GM23248 (cell line): Measurements from ENCODE around the gene ARL14EP. TPM values are rescaled to one million over a fixed set of nuclear protein-coding genes. Genes with fewer than 3 reads are reported as not detected.

Source experiments
- DNase-seq: peaks from one replicate; pipeline ENCODE4 v3.0.0-alpha.2; 2015
- H2AFZ ChIP-seq: fragments of 200-600 bp; sonication (generic); 2 replicates; pipeline ENCODE4 v1.6.1; 2016; ENCODE audit warnings: antibody characterized with exemption
- H3F3A ChIP-seq: fragments of 200-600 bp; sonication (generic); 2 replicates; pipeline ENCODE4 v1.6.1; 2016; ENCODE audit warnings: mild to moderate bottlenecking, antibody characterized with exemption, mixed run types; ENCODE audit not compliant: insufficient read depth
- H3K27ac ChIP-seq: fragments of 200-600 bp; sonication (generic); 2 replicates; pipeline ENCODE4 v1.5.1; 2016; ENCODE audit warnings: mild to moderate bottlenecking
- H3K27me3 ChIP-seq: fragments of 200-600 bp; sonication (generic); replicated peaks from 2 replicates; pipeline ENCODE4 v1.6.1; 2016; ENCODE audit warnings: mild to moderate bottlenecking; ENCODE audit not compliant: insufficient read depth
- H3K36me3 ChIP-seq: fragments of 200-600 bp; sonication (generic); 2 replicates; pipeline ENCODE4 v1.6.1; 2016; ENCODE audit warnings: low read depth, mild to moderate bottlenecking
- H3K4me1 ChIP-seq: fragments of 200-600 bp; sonication (generic); 2 replicates; pipeline ENCODE4 v1.6.1; 2016; ENCODE audit warnings: mild to moderate bottlenecking; ENCODE audit not compliant: insufficient read depth
- H3K4me2 ChIP-seq: fragments of 200-600 bp; sonication (generic); one replicate; pipeline ENCODE4 v1.6.1; 2016; ENCODE audit warnings: mild to moderate bottlenecking; ENCODE audit not compliant: unreplicated experiment
- H3K4me3 ChIP-seq: fragments of 200-600 bp; sonication (generic); 2 replicates; pipeline ENCODE4 v1.5.1; 2016; ENCODE audit warnings: mild to moderate bottlenecking
- H3K79me2 ChIP-seq: fragments of 200-600 bp; sonication (generic); 2 replicates; pipeline ENCODE4 v1.6.1; 2016; ENCODE audit warnings: mild to moderate bottlenecking; ENCODE audit not compliant: insufficient read depth
- H3K9ac ChIP-seq: fragments of 200-600 bp; sonication (generic); 2 replicates; pipeline ENCODE4 v1.6.1; 2016; ENCODE audit warnings: mild to moderate bottlenecking
- H3K9me2 ChIP-seq: fragments of 200-600 bp; sonication (generic); 2 replicates; pipeline ENCODE4 v1.6.1; 2016; ENCODE audit warnings: mixed run types, mild to moderate bottlenecking, moderate library complexity; ENCODE audit not compliant: insufficient read depth
- H3K9me3 ChIP-seq: fragments of 200-600 bp; sonication (generic); one replicate; pipeline ENCODE4 v1.6.1; 2017; ENCODE audit warnings: low read depth
- H4K20me1 ChIP-seq: fragments of 200-600 bp; sonication (generic); 2 replicates; pipeline ENCODE4 v1.6.0; 2016; ENCODE audit not compliant: insufficient read depth
- EZH2 ChIP-seq: fragments of 200-600 bp; sonication (generic); IDR thresholded peaks from 2 replicates; pipeline ENCODE4 v1.6.1; 2018; ENCODE audit warnings: antibody characterized with exemption, mild to moderate bottlenecking; ENCODE audit not compliant: insufficient read depth, poor library complexity, severe bottlenecking
- EZH2phosphoT487 ChIP-seq: fragments of 200-600 bp; sonication (generic); IDR thresholded peaks from 2 replicates; pipeline ENCODE4 v1.6.1; 2018; ENCODE audit warnings: antibody characterized with exemption, moderate library complexity, mild to moderate bottlenecking, low read depth; ENCODE audit not compliant: insufficient read depth
- WGBS, 2 experiments: methylation state at CpG; one replicate each; pipeline ENCODE4 v1.1.6; 2015 to 2017; ENCODE audit warnings: low lambda C conversion rate in 2 of 2, low coverage in 1 of 2; ENCODE audit errors: missing lambda C conversion rate in 2 of 2; 5-methylcytosine and 5-hydroxymethylcytosine counted together
- in situ Hi-C: fragments of 300-500 bp; cut with MboI; formaldehyde crosslinking; loops from 2 replicates; pipeline ENCODE4 v1.15.0; 2020
- polyA plus RNA-seq: library from polyadenylated mRNA; unstranded; fragments of >200 nt; fragmentation: Nextera tagmentation; extraction: Ambion mirVana; gene quantifications from 2 replicates; pipeline ENCODE4 v1.2.1, GENCODE V29; 2016
- total RNA-seq: library from RNA; depleted of rRNA; stranded (reverse); fragments of >200 nt; shearing (Covaris generic); gene quantifications from 2 replicates; pipeline ENCODE4 v1.2.3, GENCODE V29; 2014

ARL14EP gene
- total and polyA plus RNA-seq, 2 experiments from 2014 or later: 30.2 to 34.4 TPM

DNA sequence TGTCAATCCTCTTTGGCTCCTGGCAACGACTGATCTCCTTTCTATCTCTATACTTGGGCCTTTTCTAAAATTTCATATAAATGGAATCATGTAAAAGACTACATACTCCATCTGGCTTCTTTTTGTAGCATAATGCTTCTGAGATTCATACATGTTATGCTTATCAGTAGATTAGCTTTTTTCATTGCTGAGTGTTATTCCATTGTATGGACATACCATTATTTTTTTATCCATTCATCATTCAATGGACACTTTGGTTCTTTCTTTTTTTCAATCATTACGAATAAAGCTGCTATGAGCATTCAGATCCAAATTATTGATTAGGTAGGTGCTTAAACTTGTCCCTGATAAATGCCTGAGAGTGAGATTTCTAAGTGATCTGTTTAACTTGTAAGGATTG, 11.7 kb upstream of the ARL14EP start:
- no peaks in the 10 kb centered on the region for H3K9me3 ChIP-seq
- no peaks in the 10 kb centered on the region for H3K27me3 ChIP-seq
- H3K36me3 ChIP-seq: no peaks in the 10 kb centered on the region
- no peak overlapping the region for H3K27ac ChIP-seq
- WGBS, 2 experiments: 12 to 13% methylated on average over 2 of the region's 2 CpGs
- H3K9ac ChIP-seq: no peak overlapping the region
- DNase-seq: no peak
- no peak overlapping the region for H3K4me2 ChIP-seq
- H3K4me1 ChIP-seq: no peaks in the 10 kb centered on the region
- TF ChIP-seq EZH2phosphoT487 (no peak), EZH2 (no peak)
- H3K9me2 ChIP-seq: no peaks in the 10 kb centered on the region
- H3K79me2 ChIP-seq: no peaks in the 10 kb centered on the region
- no peaks in the 10 kb centered on the region for H4K20me1 ChIP-seq
- H3K4me3 ChIP-seq: no peak overlapping the region
- in situ Hi-C loops: loop anchor here (25.0 kb wide), 1 partner anchor 874 kb away; no protein-coding TSS in a partner anchor
- H3F3A ChIP-seq: no peaks in the 10 kb centered on the region
- H2AFZ ChIP-seq: no peak overlapping the region

GRCh38 chr11:30312243-30312642, 10.7 kb upstream of the ARL14EP start:
- H3K36me3 ChIP-seq: no peaks in the 10 kb centered on the region
- no peak overlapping the region for H3K4me3 ChIP-seq
- no peak for TF ChIP-seq EZH2phosphoT487
- no peak for TF ChIP-seq EZH2
- H3F3A ChIP-seq: no peaks in the 10 kb centered on the region
- no peaks in the 10 kb centered on the region for H3K9me2 ChIP-seq
- H3K9ac ChIP-seq: no peak overlapping the region
- in situ Hi-C loops: loop anchor here (25.0 kb wide), 1 partner anchor 875 kb away; no protein-coding TSS in a partner anchor
- no peaks in the 10 kb centered on the region for H4K20me1 ChIP-seq
- no peaks in the 10 kb centered on the region for H3K9me3 ChIP-seq
- H3K4me1 ChIP-seq: no peaks in the 10 kb centered on the region
- no peaks in the 10 kb centered on the region for H3K79me2 ChIP-seq
- H3K4me2 ChIP-seq: no peak overlapping the region
- H3K27me3 ChIP-seq: peaks cover 1% of the 10 kb centered on the region; the same call in 1 of the 2 replicates
- DNase-seq: no peak
- 71 to 86% methylated on average over 1 of the region's 1 CpG for WGBS, 2 experiments
- H3K27ac ChIP-seq: no peak overlapping the region
- no peak overlapping the region for H2AFZ ChIP-seq

- Histone ChIP-seq H3K9ac (no peak overlapping the region), H3K36me3 (no peaks in the 10 kb centered on the region), H3K4me1 (no peaks in the 10 kb centered on the region), H3K79me2 (no peaks in the 10 kb centered on the region), H3K9me2 (no peaks in the 10 kb centered on the region), H2AFZ (no peak overlapping the region), H4K20me1 (no peaks in the 10 kb centered on the region), H3K4me2 (no peak overlapping the region), H3K27me3 (peaks cover 6% of the 10 kb centered on the region; the same call in 1 of the 2 replicates), H3K9me3 (no peaks in the 10 kb centered on the region), H3K27ac (no peak overlapping the region), H3F3A (no peaks in the 10 kb centered on the region), H3K4me3 (no peak overlapping the region)
- TF ChIP-seq EZH2: no peak
- no peak for TF ChIP-seq EZH2phosphoT487
- DNase-seq: peak; percentile 7
- in situ Hi-C loops: loop anchor here (25.0 kb wide), 1 partner anchor 876 kb away; no protein-coding TSS in a partner anchor
- WGBS, 2 experiments: 45 to 48% methylated on average over 2 of the region's 2 CpGs
Measured at GRCh38 chr11:30313580-30313979, 9.3 kb upstream of the ARL14EP start.

DNA sequence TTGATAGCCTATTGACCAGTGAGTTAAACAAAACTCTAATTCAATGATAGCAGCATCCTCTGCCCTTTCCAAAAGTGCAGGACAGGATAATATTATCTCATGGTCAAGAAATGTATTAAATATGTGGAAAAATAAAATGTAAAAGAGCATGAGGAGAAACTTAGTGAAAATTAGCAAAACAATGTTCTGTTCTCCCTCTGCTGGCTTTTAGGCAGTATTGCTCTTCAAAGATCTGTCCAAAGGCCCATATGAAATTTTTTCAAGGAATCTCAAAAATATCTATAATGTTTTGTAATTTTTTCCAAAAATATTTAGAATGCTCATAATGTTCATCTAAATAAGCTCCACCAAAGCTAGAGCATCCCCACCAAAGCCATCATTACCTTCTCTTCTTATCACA, 8.3 kb upstream of the ARL14EP start:
- in situ Hi-C loops: loop anchor here (25.0 kb wide), 1 partner anchor 877 kb away; no protein-coding TSS in a partner anchor
- H3K4me2 ChIP-seq: no peak overlapping the region
- no peaks in the 10 kb centered on the region for H3F3A ChIP-seq
- H3K27ac ChIP-seq: no peak overlapping the region
- H2AFZ ChIP-seq: no peak overlapping the region
- H3K9me2 ChIP-seq: no peaks in the 10 kb centered on the region
- TF ChIP-seq EZH2: no peak
- no peak for TF ChIP-seq EZH2phosphoT487
- DNase-seq: peak; percentile 50
- no peaks in the 10 kb centered on the region for H3K36me3 ChIP-seq
- no peaks in the 10 kb centered on the region for H3K9me3 ChIP-seq
- no peaks in the 10 kb centered on the region for H3K4me1 ChIP-seq
- no peak overlapping the region for H3K4me3 ChIP-seq
- peaks cover 6% of the 10 kb centered on the region; the same call in 1 of the 2 replicates for H3K27me3 ChIP-seq
- H3K9ac ChIP-seq: no peak overlapping the region
- no peaks in the 10 kb centered on the region for H3K79me2 ChIP-seq
- no peaks in the 10 kb centered on the region for H4K20me1 ChIP-seq

DNA sequence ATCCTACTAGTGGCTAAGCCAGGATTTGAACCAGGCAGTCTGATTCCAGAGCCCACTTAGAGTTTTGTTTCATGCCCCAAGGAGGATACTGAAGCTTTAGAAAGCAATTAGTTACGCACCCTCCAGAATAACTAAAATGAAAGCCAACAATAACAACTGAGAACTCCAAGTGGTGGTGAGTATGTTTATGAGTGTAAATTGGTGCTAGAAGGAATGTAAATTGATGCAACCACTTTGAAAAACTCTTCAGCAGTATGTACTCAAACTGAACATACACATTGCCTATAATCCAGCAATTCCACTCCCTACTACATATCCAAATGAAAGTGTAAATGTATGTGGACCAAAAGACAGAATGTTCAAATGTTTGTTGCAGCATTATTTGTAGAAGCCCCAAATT, 6.7 kb upstream of the ARL14EP start:
- TF ChIP-seq EZH2phosphoT487 (no peak), EZH2 (no peak)
- peaks cover 6% of the 10 kb centered on the region; the same call in 1 of the 2 replicates for H3K27me3 ChIP-seq
- H3K4me3 ChIP-seq: no peak overlapping the region
- H3K9ac ChIP-seq: no peak overlapping the region
- no peaks in the 10 kb centered on the region for H3K9me2 ChIP-seq
- H3K9me3 ChIP-seq: no peaks in the 10 kb centered on the region
- H2AFZ ChIP-seq: no peak overlapping the region
- no peaks in the 10 kb centered on the region for H3K79me2 ChIP-seq
- DNase-seq: no peak
- WGBS, 2 experiments: 83 to 92% methylated on average over 1 of the region's 1 CpG
- in situ Hi-C loops: loop anchor here (25.0 kb wide), 1 partner anchor 879 kb away; no protein-coding TSS in a partner anchor
- H3K27ac ChIP-seq: no peak overlapping the region
- no peaks in the 10 kb centered on the region for H3K4me1 ChIP-seq
- no peaks in the 10 kb centered on the region for H4K20me1 ChIP-seq
- no peaks in the 10 kb centered on the region for H3K36me3 ChIP-seq
- H3K4me2 ChIP-seq: no peak overlapping the region
- H3F3A ChIP-seq: no peaks in the 10 kb centered on the region
